GM21825 (cell line): Measurements from ENCODE around the gene USP31.

ENCODE experiments used
- ATAC-seq: cut with Tn5 transposase; IDR thresholded peaks from one replicate; pipeline ENCODE4 v1.9.1; 2021; ENCODE audit warnings: mild to moderate bottlenecking, moderate library complexity; ENCODE audit not compliant: unreplicated experiment

The USP31 gene

GRCh38 chr16:23149267-23149992 lies at the start of gene USP31:
TSS of gene USP31 (minus strand) at chr16:23149452. CDS start at chr16:23149270, 182 bp downstream.
- ATAC-seq: peak; percentile 97

GRCh38 chr16:23196539-23196938 lies 47.3 kb upstream of the USP31 start:
- no peak for ATAC-seq

- ATAC-seq: no peak
Observed at GRCh38 chr16:23195366-23195978, 46.2 kb upstream of the USP31 start.

GRCh38 chr16:23194497-23195221 lies 45.4 kb upstream of the USP31 start:
- ATAC-seq: no peak

GRCh38 chr16:23188911-23189310 lies 39.7 kb upstream of the USP31 start:
- no peak for ATAC-seq

GRCh38 chr16:23187341-23187740 lies 38.1 kb upstream of the USP31 start:
- ATAC-seq: no peak

GRCh38 chr16:23186171-23186570 lies 36.9 kb upstream of the USP31 start:
- no peak for ATAC-seq

GRCh38 chr16:23185656-23186055 lies 36.4 kb upstream of the USP31 start:
- no peak for ATAC-seq

GRCh38 chr16:23183543-23183862 lies 34.3 kb upstream of the USP31 start:
- ATAC-seq: no peak

GRCh38 chr16:23182679-23183542 lies 33.7 kb upstream of the USP31 start, which contains the start of gene SCNN1G:
TSS of gene SCNN1G (plus strand) at chr16:23182745. CDS start at chr16:23186272, 3,527 bp downstream.
- peak; percentile 16 for ATAC-seq

GRCh38 chr16:23182206-23182678 lies 33.0 kb upstream of the USP31 start:
- ATAC-seq: peak; percentile 88

GRCh38 chr16:23181506-23181905 lies 32.3 kb upstream of the USP31 start:
- ATAC-seq: no peak

GRCh38 chr16:23175651-23176050 lies 26.4 kb upstream of the USP31 start:
- no peak for ATAC-seq

- ATAC-seq: no peak
Observed at GRCh38 chr16:23174622-23175021, 25.4 kb upstream of the USP31 start.

GRCh38 chr16:23172994-23173393 lies 23.7 kb upstream of the USP31 start:
- no peak for ATAC-seq

GRCh38 chr16:23172583-23172982 lies 23.3 kb upstream of the USP31 start:
- no peak for ATAC-seq

GRCh38 chr16:23164736-23165135 lies 15.5 kb upstream of the USP31 start:
- no peak for ATAC-seq

- ATAC-seq: no peak
Observed at GRCh38 chr16:23163921-23164320, 14.7 kb upstream of the USP31 start.

- ATAC-seq: no peak
Observed at GRCh38 chr16:23160574-23160973, 11.3 kb upstream of the USP31 start.

GRCh38 chr16:23160082-23160481 lies 10.8 kb upstream of the USP31 start:
- no peak for ATAC-seq

GRCh38 chr16:23158114-23158513 lies 8.9 kb upstream of the USP31 start:
- ATAC-seq: no peak
